GM21381 (cell line): Measurements from ENCODE around the gene NOTCH3.

ENCODE experiments used
- ATAC-seq: cut with Tn5 transposase; IDR thresholded peaks from one replicate; pipeline ENCODE4 v1.9.1; 2021; ENCODE audit warnings: mild to moderate bottlenecking, moderate library complexity; ENCODE audit not compliant: unreplicated experiment

NOTCH3 gene

DNA sequence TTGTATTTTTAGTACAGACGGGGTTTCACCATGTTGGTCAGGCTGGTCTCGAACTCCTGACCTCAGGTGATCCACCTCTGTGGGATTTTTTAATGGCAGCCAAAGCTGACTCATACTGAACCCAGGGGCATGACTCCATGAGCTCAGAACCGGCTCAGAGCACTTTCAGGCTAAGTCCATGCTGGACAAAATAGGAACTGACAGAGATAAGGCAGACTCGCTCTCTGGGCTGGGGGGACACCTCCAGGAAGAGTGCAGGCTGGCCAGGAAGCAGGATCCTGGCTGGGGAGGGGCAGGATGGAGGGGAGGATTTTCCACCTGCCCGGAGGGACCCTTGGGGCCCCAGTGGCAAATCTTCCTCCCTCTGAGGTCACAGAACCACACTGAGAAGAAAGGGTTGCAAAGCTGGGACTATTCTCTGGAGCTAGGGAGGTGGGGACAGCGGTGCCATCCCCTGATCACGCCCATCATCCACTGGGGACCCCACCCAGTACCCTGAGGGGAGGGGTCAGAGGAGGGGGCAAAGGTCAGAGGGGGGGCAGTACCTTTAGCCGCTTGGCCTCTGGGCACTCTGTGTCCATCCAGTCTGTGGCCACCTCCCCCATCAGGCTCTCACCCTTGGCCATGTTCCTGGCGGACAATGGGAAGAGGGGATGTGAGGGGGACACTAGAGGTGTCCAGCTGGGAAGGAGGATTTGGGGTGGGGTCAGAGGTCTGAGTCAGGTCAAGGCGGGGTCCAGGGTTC is 31.1 kb downstream of the NOTCH3 start:
- ATAC-seq, result no peak

DNA sequence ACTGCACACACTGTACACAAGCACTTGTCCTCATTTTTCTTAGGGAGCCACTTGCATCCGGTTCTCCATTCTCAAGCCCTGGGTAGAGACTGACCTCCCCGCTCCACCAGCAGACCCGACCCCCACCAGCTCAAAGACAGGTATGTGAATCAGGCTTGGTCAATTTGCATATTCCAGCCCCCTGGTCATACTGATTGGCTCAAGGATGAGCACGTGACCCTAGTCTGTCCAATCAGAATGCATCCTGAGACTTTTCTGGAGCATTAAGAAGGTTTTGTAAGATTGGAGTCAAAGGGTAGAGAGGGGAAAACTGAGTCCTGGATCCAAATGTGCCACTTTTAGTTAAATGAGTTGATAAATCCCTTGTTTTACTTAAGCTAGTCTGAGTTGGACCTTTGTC is 34.1 kb downstream of the NOTCH3 start:
- no peak for ATAC-seq

DNA sequence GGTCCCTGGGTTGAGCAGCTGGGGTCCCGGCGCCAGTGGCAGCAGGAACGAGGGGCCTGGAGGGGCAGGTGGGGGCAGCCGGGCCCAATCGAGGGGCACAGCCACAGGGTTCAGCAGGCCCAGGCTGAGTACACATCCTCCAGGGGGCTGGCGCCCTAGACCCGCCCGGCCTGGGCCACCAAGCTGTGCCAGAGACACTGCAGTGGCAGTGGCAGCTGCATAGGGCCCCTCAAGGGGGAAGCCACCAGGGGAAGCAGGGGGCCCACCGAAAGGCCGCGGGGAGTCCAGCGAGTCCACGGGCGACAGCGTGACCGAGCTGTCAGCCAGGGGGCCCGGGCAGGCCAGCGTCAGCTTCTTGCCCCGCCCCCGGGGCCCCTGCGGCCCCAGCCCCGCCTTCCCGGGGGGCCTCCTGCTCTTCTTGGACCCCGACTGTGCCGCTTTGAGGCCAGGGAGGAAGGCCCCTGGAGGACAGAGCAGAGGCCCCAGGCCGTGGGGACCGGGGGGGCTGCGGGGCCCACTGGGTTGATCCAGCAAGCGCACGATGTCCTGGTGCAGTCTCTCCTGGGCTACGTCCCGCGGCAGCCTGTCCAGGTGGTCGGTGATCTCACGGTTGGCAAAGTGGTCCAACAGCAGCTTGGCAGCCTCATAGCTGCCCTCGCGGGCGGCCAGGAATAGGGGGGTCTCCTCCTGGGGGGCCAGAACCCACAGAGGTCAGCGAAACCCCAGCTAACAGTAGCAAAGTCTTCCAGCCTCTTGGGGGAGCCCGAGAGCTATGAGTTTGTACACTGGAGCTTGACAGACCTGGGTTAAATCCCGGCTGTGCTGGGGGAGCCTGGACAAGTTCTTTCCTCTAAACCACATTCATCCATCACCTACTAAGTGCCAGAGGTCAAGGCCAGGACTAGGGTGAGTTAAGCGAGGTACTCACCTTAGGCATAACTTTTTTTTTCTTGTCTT is 39.5 kb downstream of the NOTCH3 start:
- no peak for ATAC-seq

DNA sequence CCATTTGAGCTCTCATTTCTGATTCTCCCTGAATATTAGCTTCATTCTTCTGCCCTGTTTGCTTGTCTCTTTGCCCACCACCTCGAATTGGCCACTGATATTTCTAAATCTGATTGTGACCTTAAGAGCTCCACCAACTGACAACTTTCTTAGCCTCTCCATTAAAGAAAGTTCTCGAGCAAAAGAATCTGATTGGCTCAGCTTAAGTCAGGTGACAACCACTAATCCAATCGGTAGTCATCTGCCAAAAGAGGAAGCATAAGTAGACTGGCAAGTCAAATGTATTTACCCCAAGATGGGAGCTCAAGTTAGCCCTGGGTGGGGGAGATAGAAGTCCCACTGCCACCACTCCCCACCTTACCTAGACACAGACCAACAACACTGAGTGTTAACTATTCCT is 41.5 kb downstream of the NOTCH3 start:
- no peak for ATAC-seq

DNA sequence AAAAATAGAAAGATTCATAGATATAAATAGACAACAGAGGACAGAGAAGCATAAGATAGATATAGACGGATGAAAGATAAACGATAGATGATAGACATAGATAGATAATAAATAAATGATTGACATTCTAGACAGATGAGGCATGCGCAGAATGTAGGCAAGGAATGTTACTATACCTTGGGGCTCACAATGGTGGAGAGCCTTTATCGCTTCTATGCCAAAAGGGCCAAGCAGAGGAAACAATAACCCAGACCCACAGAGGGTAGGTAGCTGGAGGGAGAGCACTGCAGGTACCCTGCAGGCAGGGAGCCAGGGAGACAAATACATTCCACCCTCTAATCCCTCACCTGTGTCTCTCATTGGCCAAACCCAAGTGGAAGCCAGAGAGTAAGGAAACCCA is 44.4 kb downstream of the NOTCH3 start:
- ATAC-seq, result no peak

DNA sequence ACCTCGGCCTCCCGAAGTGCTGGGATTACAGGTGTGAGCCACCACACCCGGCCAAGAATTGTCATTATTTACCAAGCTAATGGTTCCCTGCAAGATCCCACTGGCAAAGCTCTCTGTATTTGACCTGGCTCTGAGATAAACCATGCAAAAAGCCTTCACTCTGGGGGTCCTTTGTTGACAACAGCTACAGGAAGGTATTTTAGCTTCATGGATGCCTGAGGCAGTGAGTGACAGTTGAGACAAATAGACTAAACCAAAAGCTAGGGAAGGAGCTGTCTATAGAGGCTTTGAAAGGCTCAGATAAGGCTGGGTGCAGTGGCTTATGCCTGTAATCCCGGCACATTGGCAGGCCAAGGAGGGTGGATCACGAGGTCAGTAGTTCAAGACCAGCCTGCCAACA is 45.5 kb downstream of the NOTCH3 start:
- no peak for ATAC-seq

DNA sequence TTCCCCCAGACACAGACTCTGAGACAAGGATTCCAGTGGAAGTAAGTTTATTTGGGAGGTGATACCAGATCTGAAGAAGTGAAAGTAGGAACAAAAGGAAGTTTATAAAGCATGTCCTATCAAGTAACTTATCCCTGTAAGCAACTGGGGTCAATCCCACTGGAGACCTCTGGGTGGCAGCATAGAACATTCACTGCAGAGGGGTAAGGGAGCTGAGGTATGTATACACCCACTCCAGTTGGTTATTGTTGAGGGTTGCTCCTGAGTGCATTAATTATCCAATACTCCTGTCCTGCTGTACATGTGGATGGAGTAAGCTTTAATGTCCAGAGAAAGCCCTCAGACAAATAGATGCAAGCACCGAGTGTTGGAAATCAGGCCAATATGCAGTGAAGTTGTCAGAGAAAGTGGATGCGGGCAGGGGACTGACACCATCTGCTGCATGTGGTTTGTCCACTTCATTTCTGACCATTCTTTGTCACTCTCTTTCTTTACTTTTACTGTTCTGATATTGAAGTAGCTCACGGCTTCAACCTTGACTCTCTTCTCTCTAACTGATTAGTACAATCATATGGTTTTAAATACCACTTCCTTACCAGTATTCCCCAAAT is 46.7 kb downstream of the NOTCH3 start:
- no peak for ATAC-seq

DNA sequence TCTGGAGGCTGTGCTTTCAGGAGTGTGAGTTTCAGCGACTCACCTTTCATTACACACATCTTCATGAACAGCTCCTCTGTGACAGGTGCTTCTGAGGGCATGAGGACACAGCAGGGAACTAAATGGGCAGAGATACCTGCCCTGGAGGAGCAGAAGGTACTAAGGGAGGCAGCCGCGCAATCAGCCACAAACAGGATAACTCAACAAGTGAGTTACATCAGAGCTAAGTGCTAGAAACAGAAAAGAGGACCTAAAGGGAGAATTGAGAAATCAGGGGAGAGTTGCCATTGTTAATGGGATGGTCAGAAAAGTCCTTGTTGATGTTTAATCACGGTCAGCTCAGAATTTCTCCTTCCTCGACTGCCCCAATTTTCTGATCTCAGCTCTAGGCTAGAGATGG is 51.1 kb downstream of the NOTCH3 start:
- no peak for ATAC-seq

DNA sequence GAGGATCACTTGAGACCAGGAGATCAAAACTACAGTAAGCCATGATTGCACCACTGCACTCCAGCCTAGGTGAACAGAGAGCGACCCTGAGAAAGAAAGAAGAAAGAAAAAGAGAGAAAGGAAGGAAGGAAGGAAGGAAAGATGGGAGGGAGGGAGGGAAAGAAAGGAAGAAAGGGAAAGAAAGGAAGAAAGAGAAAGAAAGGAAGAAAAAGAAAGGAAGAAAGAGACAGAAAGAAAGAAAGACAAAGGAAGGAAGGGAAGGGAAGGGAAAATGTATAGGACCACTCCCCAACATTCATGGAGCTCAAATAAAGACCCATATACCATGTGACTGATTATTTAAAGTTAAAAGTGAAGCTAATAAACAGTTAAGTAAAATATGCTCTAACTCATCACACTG is 53.7 kb downstream of the NOTCH3 start:
- ATAC-seq, result no peak

DNA sequence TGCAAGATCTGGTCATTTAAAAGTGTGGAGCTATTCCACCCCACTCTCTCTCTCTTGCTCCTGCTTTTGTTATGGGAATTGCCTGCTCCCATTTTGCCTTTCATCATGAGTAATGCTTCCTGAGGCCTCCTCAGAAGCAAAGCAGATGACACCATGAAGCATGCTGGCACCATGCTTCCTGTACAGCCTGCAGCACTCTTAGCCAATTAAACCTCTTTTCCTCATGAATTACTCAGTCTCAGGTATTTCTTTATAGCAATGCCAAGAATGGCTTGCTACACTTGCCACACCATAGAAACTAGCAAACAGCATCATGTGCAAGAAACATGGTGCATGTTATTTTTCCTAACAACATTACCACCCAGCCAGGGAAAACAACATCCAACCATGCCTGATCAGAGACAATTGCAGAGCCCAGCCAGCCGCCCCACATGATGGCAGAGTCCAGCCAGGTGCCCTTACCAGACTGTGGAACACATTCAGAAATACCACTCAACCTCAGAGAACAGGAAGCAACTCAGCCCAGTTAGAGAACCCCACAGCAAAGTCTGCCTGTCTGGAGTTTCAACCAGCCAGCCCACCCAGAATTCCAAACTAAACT is 56.6 kb downstream of the NOTCH3 start:
- ATAC-seq, result no peak

DNA sequence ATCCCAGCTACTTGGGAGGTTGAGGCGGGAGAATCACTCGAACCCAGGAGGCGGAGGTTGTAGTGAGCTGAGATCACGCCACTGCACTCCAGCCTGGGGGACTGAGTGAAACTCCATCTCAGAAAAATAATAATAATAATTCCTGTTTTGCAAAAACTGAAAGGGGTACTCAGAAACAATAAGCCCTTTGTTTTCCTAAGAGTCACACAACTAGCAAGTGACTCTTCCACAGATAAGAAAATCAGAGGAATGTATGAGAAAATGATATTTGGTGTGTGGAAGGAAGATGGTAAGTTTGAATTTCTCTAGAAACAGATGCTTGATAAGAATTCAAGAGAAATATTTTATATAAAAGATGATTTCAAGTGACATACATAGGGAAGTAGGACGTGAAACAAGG is 58.5 kb downstream of the NOTCH3 start:
- ATAC-seq, result no peak

DNA sequence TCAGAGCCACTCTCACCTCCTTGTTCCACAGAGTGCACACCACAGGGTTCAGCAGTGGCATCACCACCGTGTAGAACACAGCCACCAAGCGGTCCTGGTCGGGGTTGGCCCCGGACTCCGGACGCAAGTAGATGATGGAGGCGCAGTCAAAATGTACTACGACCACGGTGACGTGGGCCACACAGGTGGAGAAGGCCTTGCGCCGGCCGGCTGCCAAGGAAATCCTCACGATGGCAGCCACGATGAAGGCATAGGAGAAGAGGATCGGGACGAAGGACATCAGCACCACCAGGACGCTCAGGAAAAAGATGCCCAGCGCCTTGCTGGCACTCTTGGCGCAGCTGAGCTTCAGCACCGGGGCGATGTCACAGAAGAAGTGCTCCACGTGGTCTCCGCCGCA is 59.7 kb downstream of the NOTCH3 start:
- no peak for ATAC-seq

DNA sequence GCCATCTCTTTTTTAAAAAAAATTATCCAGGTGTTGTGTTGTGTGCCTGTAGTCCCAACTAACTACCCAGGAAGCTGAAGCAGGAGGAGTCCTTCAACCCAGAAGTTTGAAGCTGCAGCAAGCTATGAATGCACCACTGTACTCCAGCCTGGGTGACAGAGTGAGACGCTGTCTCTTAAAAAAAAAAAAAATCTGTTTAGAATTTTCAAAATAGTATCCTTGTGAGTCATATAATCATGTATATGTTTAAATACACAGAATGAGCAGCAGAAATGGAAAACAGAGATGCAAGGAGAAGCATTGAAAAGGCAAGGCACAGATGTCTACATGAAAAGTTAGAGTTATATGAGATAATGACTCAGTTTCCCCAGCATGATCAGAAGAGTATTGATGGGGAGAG is 62.4 kb downstream of the NOTCH3 start:
- no peak for ATAC-seq

DNA sequence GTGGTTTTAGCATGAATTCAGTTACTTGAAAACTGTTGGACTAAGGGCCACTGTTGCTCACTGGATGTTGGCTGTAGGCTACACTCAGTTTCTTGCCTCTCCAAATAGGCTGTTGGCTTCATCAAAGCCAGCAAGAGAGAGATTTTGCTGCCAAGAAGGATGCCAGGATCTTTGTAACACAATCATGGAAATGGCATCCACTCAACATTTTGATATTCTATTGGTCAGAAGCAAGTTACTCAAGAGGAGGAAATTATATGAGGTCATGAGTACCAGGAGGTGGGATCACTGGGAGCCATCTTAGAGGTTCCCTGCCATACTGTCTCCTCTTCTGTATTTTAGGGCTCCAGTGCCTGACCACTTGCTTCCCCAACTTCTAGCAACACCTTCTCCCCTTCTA is 63.0 kb downstream of the NOTCH3 start:
- ATAC-seq, result no peak

DNA sequence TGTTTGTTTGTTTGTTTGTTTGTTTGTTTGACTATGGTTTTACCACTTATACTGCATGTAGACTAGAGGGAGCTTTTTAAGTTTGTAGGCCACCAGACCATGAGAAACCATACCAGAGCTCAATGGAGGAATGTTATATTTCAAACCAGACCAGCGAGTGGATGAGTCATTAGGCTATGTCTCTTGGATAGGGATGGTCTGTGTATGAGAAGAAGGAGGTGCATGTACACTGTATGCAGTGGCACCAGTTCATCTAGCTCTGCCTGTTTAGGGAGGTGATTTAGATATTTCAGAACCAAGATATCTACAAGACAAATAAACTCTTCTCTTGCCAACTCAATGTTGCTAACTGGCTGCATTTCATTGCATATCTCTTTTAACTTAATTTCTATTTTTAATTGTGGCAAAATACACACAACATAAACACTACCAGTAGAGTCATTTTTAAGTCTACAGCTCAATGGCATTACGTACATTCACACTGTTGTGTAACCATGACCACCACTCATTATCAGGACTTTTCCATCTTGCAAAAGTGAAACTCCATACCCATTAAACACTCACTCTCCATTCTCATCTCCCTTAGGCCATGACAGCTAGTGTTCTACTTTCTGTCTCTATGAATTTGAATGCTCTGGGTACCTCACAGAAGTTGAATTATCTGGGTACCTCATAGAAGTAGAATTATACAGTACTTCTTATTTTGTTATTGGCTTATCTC is 64.4 kb downstream of the NOTCH3 start:
- ATAC-seq, result no peak

DNA sequence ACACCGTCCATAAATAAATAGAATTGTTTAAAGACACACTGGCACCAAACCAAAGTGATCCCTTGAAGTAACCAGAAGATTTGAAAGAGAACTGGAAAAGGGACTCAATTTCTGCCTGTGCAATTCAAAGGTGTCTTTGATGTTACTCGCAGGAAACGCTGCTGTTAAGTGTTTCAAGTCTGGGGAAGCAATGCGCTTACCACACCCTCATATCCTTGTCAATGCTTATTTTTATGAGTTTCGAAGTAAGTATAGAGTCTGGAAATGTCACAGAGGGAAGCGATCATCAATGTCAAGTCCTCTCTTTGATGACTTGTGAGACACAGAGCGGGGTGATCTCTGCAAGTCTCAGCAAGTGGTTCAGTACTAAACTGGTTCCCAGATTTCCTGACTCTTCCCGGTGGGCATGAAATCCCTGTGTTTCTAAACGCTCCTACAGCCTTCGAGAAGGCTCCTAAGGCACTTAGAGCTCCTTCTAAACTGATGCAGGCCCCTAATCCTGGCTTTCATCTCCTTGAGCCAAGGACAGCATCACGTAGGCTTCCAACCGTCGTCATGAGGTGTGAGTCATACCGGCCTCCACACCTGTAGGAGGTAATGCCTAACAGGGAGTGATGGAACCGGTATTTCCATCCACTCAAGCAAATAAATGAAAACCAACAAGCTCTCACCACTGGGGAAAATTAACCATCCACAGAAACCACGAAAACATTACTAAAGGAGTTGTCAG is 70.8 kb downstream of the NOTCH3 start:
- no peak for ATAC-seq

DNA sequence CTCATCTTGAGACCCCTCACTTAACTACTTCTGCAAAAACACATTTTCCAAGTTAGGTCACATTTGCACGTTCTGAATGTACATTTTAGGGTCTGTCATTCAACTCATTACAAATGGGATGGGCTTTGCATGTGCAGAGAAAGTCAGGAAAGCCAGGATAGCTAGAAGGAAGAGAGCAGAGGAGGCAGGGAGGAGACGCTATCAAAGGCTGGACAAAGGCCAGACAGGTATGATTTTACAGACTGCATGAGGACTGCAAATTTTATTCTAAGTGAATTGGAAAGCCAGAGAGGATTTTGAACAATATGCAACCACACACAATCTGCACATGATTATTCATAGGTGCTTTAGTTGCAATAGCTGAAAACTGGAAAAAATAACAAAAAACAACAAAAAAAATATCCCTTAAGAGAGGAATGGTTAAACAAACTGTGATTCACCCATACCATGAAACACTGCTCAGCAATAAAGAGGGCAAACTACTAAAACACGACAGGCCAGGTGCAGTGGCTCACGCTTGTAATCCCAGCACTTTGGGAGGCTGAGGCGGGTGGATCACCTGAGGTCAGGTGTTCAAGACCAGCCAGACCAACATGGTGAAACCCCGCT is 72.5 kb downstream of the NOTCH3 start:
- ATAC-seq, result no peak

DNA sequence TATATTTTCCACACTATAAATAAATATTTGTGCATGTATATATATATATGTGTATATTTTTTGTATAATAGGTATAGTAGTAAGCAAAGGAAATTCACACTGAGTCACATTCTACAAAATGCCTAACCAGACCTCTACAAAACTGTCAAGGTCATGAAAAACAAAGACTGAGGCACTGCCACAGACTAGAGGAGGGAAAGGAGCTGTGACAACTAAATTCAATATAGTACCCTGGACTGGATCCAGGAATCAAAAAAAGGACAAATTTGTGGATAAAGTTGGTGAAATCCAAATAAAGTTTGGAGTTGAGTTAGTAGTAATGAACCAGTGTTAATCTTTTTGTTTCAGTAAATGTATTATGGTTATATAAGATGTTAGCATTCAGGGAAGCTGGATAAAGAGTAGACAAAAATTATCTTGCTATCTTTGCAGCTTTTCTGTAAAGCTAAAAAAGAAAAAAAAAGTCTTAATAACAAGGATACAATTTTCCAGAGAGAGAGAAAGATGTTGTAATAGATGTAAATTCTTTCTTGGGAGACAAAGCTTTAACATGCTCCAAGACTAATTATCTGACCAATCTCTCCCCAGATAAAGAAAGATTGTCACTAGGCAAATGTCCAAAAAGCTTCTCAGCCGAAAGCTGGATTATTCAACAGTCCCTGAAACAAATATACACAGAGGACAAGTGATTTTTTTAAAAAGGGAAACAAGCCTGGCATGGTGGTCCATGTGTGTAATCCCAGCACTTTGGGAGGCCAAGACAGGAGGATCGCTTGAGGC is 74.5 kb downstream of the NOTCH3 start:
- ATAC-seq, result no peak
